SK-N-SH (cell line): ENCODE measurements around the gene ATF6.

ENCODE experiments used
- IRF3 ChIP-seq: fragments of 150-350 bp; IDR thresholded peaks from 2 replicates; pipeline ENCODE4 v1.6.1; 2016; ENCODE audit warnings: mild to moderate bottlenecking, low read depth, low read length
- PBX3 ChIP-seq: IDR thresholded peaks from 2 replicates; pipeline ENCODE4; 2012
- RAD21 ChIP-seq: IDR thresholded peaks from 2 replicates; pipeline ENCODE4 v1.6.1; 2012; ENCODE audit warnings: mild to moderate bottlenecking, low read length
- SIN3A ChIP-seq: IDR thresholded peaks from 2 replicates; pipeline ENCODE4 v1.6.1; 2012; ENCODE audit warnings: low read depth, mild to moderate bottlenecking, low read length, moderate library complexity, borderline replicate concordance
- TAF1 ChIP-seq: IDR thresholded peaks from 2 replicates; pipeline ENCODE4 v1.6.1; 2012; ENCODE audit warnings: low read depth, mild to moderate bottlenecking, low read length, moderate library complexity, borderline replicate concordance
- USF2 ChIP-seq: fragments of 150-350 bp; IDR thresholded peaks from 2 replicates; pipeline ENCODE4 v1.6.1; 2017; ENCODE audit warnings: antibody characterized with exemption, low read length, low read depth, borderline replicate concordance
- YY1 ChIP-seq: IDR thresholded peaks from 2 replicates; pipeline ENCODE4 v1.4.0; 2012; ENCODE audit warnings: low read depth, mild to moderate bottlenecking
- TF ChIP-seq, protein P1 (sequence below): fragments of 200-600 bp; sonication (generic); IDR thresholded peaks from 2 replicates; pipeline ENCODE4 v1.6.1; 2017; ENCODE audit warnings: antibody characterized with exemption, mild to moderate bottlenecking, moderate library complexity

- TF ChIP-seq YY1 (no peak), IRF3 (no peak), TAF1 (no peak), RAD21 (no peak), PBX3 (no peak), USF2 (no peak), SIN3A (no peak)
- TF ChIP-seq, protein P1, sequence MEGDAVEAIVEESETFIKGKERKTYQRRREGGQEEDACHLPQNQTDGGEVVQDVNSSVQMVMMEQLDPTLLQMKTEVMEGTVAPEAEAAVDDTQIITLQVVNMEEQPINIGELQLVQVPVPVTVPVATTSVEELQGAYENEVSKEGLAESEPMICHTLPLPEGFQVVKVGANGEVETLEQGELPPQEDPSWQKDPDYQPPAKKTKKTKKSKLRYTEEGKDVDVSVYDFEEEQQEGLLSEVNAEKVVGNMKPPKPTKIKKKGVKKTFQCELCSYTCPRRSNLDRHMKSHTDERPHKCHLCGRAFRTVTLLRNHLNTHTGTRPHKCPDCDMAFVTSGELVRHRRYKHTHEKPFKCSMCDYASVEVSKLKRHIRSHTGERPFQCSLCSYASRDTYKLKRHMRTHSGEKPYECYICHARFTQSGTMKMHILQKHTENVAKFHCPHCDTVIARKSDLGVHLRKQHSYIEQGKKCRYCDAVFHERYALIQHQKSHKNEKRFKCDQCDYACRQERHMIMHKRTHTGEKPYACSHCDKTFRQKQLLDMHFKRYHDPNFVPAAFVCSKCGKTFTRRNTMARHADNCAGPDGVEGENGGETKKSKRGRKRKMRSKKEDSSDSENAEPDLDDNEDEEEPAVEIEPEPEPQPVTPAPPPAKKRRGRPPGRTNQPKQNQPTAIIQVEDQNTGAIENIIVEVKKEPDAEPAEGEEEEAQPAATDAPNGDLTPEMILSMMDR: no peak
Measured at GRCh38 chr1:161956930-161957329, 190.8 kb downstream of the ATF6 start.
